ENCODE data around the gene TRAPPC10. TPM values are rescaled to one million over a fixed set of nuclear protein-coding genes. Genes with fewer than 3 reads are reported as not detected.
"Not testable (repeated sequence)": the region's sequence is repeated elsewhere in the genome, so short reads cannot be mapped to it uniquely, and the experiment has no call there.

TRAPPC10 gene
- total and polyA plus RNA-seq, 2 of the 8 experiments (the other 6 are each of a cell fraction or from before 2014, with no cell fraction given), result 18.5 to 29.8 TPM

GRCh38 chr21:44133715-44134057, 121.6 kb downstream of the TRAPPC10 start:
- H3K9ac ChIP-seq (replicated peaks in 1 of 4; ENCODE audit: extremely low read depth in 1 of 4, low read depth in 3 of 4, low read length in 3 of 4); POLR2A ChIA-PET (ENCODE audit: partially characterized antibody); H2AK5ac ChIP-seq (ENCODE audit: low read depth, low read length); FAIRE-seq; H2BK5ac ChIP-seq (ENCODE audit: low read depth, low read length); H2AFZ ChIP-seq (ENCODE audit: low read length); H3K23me2 ChIP-seq (ENCODE audit: low read depth, low read length); H4K5ac ChIP-seq (ENCODE audit: insufficient read length, low read depth, low read length); H3K4me1 ChIP-seq (replicated peaks in 1 of 4; ENCODE audit: control insufficient read depth in 3 of 4, insufficient read depth in 4 of 4, low read length in 3 of 4); H3K27me3 ChIP-seq (replicated peaks in 1 of 4; ENCODE audit: control insufficient read depth in 3 of 4, extremely low read depth in 1 of 4, insufficient read depth in 3 of 4, low read length in 3 of 4); H4K8ac ChIP-seq (ENCODE audit: extremely low read depth, insufficient read depth, low read length); H3K56ac ChIP-seq (replicated peaks; ENCODE audit: insufficient read length, low read depth, low read length); H2BK120ac ChIP-seq (replicated peaks; ENCODE audit: low read depth, low read length); H3K4me3 ChIP-seq (ENCODE audit: extremely low read depth in 1 of 4, insufficient read depth in 2 of 4, low read depth in 3 of 4, low read length in 4 of 4); H2BK12ac ChIP-seq (ENCODE audit: low read depth, low read length); H3K9me3 ChIP-seq (ENCODE audit: insufficient read depth in 2 of 2, low read depth in 1 of 2, low read length in 1 of 2); H3K79me2 ChIP-seq (ENCODE audit: control insufficient read depth in 1 of 2, insufficient read depth in 2 of 2, low read length in 2 of 2); H3K36me3 ChIP-seq (ENCODE audit: control insufficient read depth in 2 of 4, insufficient read depth in 4 of 4, low read length in 3 of 4); H4K91ac ChIP-seq (replicated peaks; ENCODE audit: insufficient read length, low read length); CTCF ChIA-PET (ENCODE audit: partially characterized antibody); DNase-seq (ENCODE audit: low read depth in 1 of 2, low spot score in 2 of 2); H3K4me2 ChIP-seq (ENCODE audit: insufficient read depth in 1 of 2, low read depth in 2 of 2, low read length in 2 of 2); H3K23ac ChIP-seq (ENCODE audit: insufficient read length); H3K4ac ChIP-seq (replicated peaks; ENCODE audit: insufficient read length, low read depth, low read length); H3K18ac ChIP-seq (ENCODE audit: extremely low read depth, low read length); H3K79me1 ChIP-seq (ENCODE audit: low read depth, low read length); H2BK20ac ChIP-seq (ENCODE audit: low read length); H3K27ac ChIP-seq (ENCODE audit: low read depth, low read length); H4K20me1 ChIP-seq (replicated peaks in 1 of 2; ENCODE audit: control insufficient read depth in 1 of 2, insufficient read depth in 2 of 2, low read length in 2 of 2); H2BK15ac ChIP-seq (ENCODE audit: low read length); H3K14ac ChIP-seq (ENCODE audit: insufficient read length): not testable (repeated sequence)
- no CpG with 5 or more reads among the region's 35 CpGs for WGBS, 2 experiments (ENCODE audit: extremely low coverage in 1 of 2, insufficient coverage in 1 of 2, insufficient read length in 1 of 2, insufficient replicate concordance in 2 of 2, low coverage in 1 of 2, low lambda C conversion rate in 2 of 2, missing lambda C conversion rate in 1 of 2)

GRCh38 chr21:44134732-44135131, 122.6 kb downstream of the TRAPPC10 start:
- H4K91ac ChIP-seq (replicated peaks; ENCODE audit: insufficient read length, low read length); H3K9me3 ChIP-seq (ENCODE audit: insufficient read depth in 2 of 2, low read depth in 1 of 2, low read length in 1 of 2); H3K23me2 ChIP-seq (ENCODE audit: low read depth, low read length); H4K8ac ChIP-seq (ENCODE audit: extremely low read depth, insufficient read depth, low read length); H3K4ac ChIP-seq (replicated peaks; ENCODE audit: insufficient read length, low read depth, low read length); H3K4me2 ChIP-seq (ENCODE audit: insufficient read depth in 1 of 2, low read depth in 2 of 2, low read length in 2 of 2); CTCF ChIA-PET (ENCODE audit: partially characterized antibody); H3K56ac ChIP-seq (replicated peaks; ENCODE audit: insufficient read length, low read depth, low read length); H2BK120ac ChIP-seq (replicated peaks; ENCODE audit: low read depth, low read length); POLR2A ChIA-PET (ENCODE audit: partially characterized antibody); H4K5ac ChIP-seq (ENCODE audit: insufficient read length, low read depth, low read length); H3K4me1 ChIP-seq (replicated peaks in 1 of 4; ENCODE audit: control insufficient read depth in 3 of 4, insufficient read depth in 4 of 4, low read length in 3 of 4); H2AK5ac ChIP-seq (ENCODE audit: low read depth, low read length); H3K18ac ChIP-seq (ENCODE audit: extremely low read depth, low read length); FAIRE-seq; H3K36me3 ChIP-seq (ENCODE audit: control insufficient read depth in 2 of 4, insufficient read depth in 4 of 4, low read length in 3 of 4); H3K27me3 ChIP-seq (replicated peaks in 1 of 4; ENCODE audit: control insufficient read depth in 3 of 4, extremely low read depth in 1 of 4, insufficient read depth in 3 of 4, low read length in 3 of 4); H2BK12ac ChIP-seq (ENCODE audit: low read depth, low read length); H3K9ac ChIP-seq (replicated peaks in 1 of 4; ENCODE audit: extremely low read depth in 1 of 4, low read depth in 3 of 4, low read length in 3 of 4); H2BK5ac ChIP-seq (ENCODE audit: low read depth, low read length); H2BK20ac ChIP-seq (ENCODE audit: low read length); H3K27ac ChIP-seq (ENCODE audit: low read depth, low read length); H3K79me1 ChIP-seq (ENCODE audit: low read depth, low read length); H3K4me3 ChIP-seq (ENCODE audit: extremely low read depth in 1 of 4, insufficient read depth in 2 of 4, low read depth in 3 of 4, low read length in 4 of 4); H2AFZ ChIP-seq (ENCODE audit: low read length); H3K79me2 ChIP-seq (ENCODE audit: control insufficient read depth in 1 of 2, insufficient read depth in 2 of 2, low read length in 2 of 2); DNase-seq (ENCODE audit: low read depth in 1 of 2, low spot score in 2 of 2); H2BK15ac ChIP-seq (ENCODE audit: low read length); H3K23ac ChIP-seq (ENCODE audit: insufficient read length); H4K20me1 ChIP-seq (replicated peaks in 1 of 2; ENCODE audit: control insufficient read depth in 1 of 2, insufficient read depth in 2 of 2, low read length in 2 of 2); H3K14ac ChIP-seq (ENCODE audit: insufficient read length): not testable (repeated sequence)
- WGBS, 2 experiments (ENCODE audit: extremely low coverage in 1 of 2, insufficient coverage in 1 of 2, insufficient read length in 1 of 2, insufficient replicate concordance in 2 of 2, low coverage in 1 of 2, low lambda C conversion rate in 2 of 2, missing lambda C conversion rate in 1 of 2), result no CpG with 5 or more reads among the region's 8 CpGs
